Limb (tissue), 2 donors: ENCODE results near the gene KRT35.

Experiments
- DNase-seq, 2 donors: peaks; one replicate each; pipeline ENCODE4 v3.0.0-alpha.2; 2016; ENCODE audit errors: extremely low spot score in 2 of 2

KRT35 gene

GRCh38 chr17:41481036-41481435 is at the start of gene KRT35:
Gene KRT35, minus strand, starts transcription at chr17:41481151. Its CDS starts 54 bp downstream, at chr17:41481097.
- no peak for DNase-seq

- no peak for DNase-seq
Measured at GRCh38 chr17:41530062-41531048, 49.4 kb upstream of the KRT35 start.

GRCh38 chr17:41529491-41529915 is 48.6 kb upstream of the KRT35 start:
- no peak for DNase-seq

- DNase-seq: no peak
Measured at GRCh38 chr17:41528959-41529353, 48.0 kb upstream of the KRT35 start.

GRCh38 chr17:41527063-41528023 is 46.4 kb upstream of the KRT35 start:
- peak in 1 of 2 donors; percentile 48 for DNase-seq

- no peak for DNase-seq
Measured at GRCh38 chr17:41524261-41524660, 43.3 kb upstream of the KRT35 start.

GRCh38 chr17:41523787-41524186 is 42.8 kb upstream of the KRT35 start:
- no peak for DNase-seq

GRCh38 chr17:41523225-41523593 is 42.3 kb upstream of the KRT35 start:
- no peak for DNase-seq

- no peak for DNase-seq
Measured at GRCh38 chr17:41522301-41523224, 41.6 kb upstream of the KRT35 start.

- DNase-seq: peak in 1 of 2 donors; percentile 62
Measured at GRCh38 chr17:41521574-41522261, 40.8 kb upstream of the KRT35 start.

- DNase-seq: no peak
Measured at GRCh38 chr17:41520821-41521521, 40.0 kb upstream of the KRT35 start.

GRCh38 chr17:41519501-41520224 is 38.7 kb upstream of the KRT35 start:
- DNase-seq: no peak

GRCh38 chr17:41518789-41519449 is 38.0 kb upstream of the KRT35 start, which contains the start of gene KRT15:
Gene KRT15, minus strand, starts transcription at chr17:41518890. Its CDS starts 63 bp downstream, at chr17:41518827.
- no peak for DNase-seq

- DNase-seq: no peak
Measured at GRCh38 chr17:41518031-41518430, 37.1 kb upstream of the KRT35 start.

- no peak for DNase-seq
Measured at GRCh38 chr17:41516830-41517283, 35.9 kb upstream of the KRT35 start.

GRCh38 chr17:41516147-41516829 is 35.3 kb upstream of the KRT35 start:
- no peak for DNase-seq

- no peak for DNase-seq
Measured at GRCh38 chr17:41513168-41513547, 32.2 kb upstream of the KRT35 start.
